ENCODE data around the gene FBXO4.
A peak's percentile ranks its signal among the peaks of the same experiment; 100 is the strongest.

Gene FBXO4

GRCh38 chr5:41924872-41925554 is at the start of gene FBXO4:
FBXO4 (plus strand) TSS chr5:41925281; CDS start chr5:41925310, 29 bp downstream.
- in situ Hi-C loops (cut with MboI; ENCODE audit: low pct_unique_long_range_greater_than_20kb, low sequenced_read_pairs, unreplicated experiment): no loop called here

GRCh38 chr5:41876678-41877077 is 48.4 kb upstream of the FBXO4 start:
- DNase-seq (ENCODE audit: low spot score): no peak
- in situ Hi-C loops (cut with MboI; ENCODE audit: low pct_unique_long_range_greater_than_20kb, low sequenced_read_pairs, unreplicated experiment): no loop called here
- no peak for TF ChIP-seq CTCF (IDR thresholded peaks at IDR 0.05; ENCODE audit: extremely low read depth, insufficient read depth, missing control alignments)

More at GRCh38 chr5:41924872-41925554, at the start of gene FBXO4:
- TF ChIP-seq CTCF (IDR thresholded peaks at IDR 0.05; ENCODE audit: extremely low read depth, insufficient read depth, missing control alignments): peak; percentile 90
- DNase-seq (ENCODE audit: low spot score): peak; percentile 77

GRCh38 chr5:41877408-41877807 is 47.7 kb upstream of the FBXO4 start:
- in situ Hi-C loops (cut with MboI; ENCODE audit: low pct_unique_long_range_greater_than_20kb, low sequenced_read_pairs, unreplicated experiment): no loop called here
- DNase-seq (ENCODE audit: low spot score): no peak
- TF ChIP-seq CTCF (IDR thresholded peaks at IDR 0.05; ENCODE audit: extremely low read depth, insufficient read depth, missing control alignments): no peak

GRCh38 chr5:41878173-41878572 is 46.9 kb upstream of the FBXO4 start:
- TF ChIP-seq CTCF (IDR thresholded peaks at IDR 0.05; ENCODE audit: extremely low read depth, insufficient read depth, missing control alignments): no peak
- in situ Hi-C loops (cut with MboI; ENCODE audit: low pct_unique_long_range_greater_than_20kb, low sequenced_read_pairs, unreplicated experiment): no loop called here
- DNase-seq (ENCODE audit: low spot score): no peak

- in situ Hi-C loops (cut with MboI; ENCODE audit: low pct_unique_long_range_greater_than_20kb, low sequenced_read_pairs, unreplicated experiment): no loop called here
- TF ChIP-seq CTCF (IDR thresholded peaks at IDR 0.05; ENCODE audit: extremely low read depth, insufficient read depth, missing control alignments): no peak
- DNase-seq (ENCODE audit: low spot score): no peak
Measured at GRCh38 chr5:41878643-41879478, 46.2 kb upstream of the FBXO4 start.

- DNase-seq (ENCODE audit: low spot score): no peak
- TF ChIP-seq CTCF (IDR thresholded peaks at IDR 0.05; ENCODE audit: extremely low read depth, insufficient read depth, missing control alignments): no peak
- in situ Hi-C loops (cut with MboI; ENCODE audit: low pct_unique_long_range_greater_than_20kb, low sequenced_read_pairs, unreplicated experiment): no loop called here
Measured at GRCh38 chr5:41882765-41883164, 42.3 kb upstream of the FBXO4 start.

Measured in GM13977 (cell line).